Measurements from ENCODE around the gene SLC17A9. TPM values are rescaled to one million over a fixed set of nuclear protein-coding genes. Genes with fewer than 3 reads are reported as not detected.

Gene SLC17A9
- total and polyA plus RNA-seq, 2 of the 8 experiments (the other 6 are each of a cell fraction or from before 2014, with no cell fraction given), result 23.5 to 35.2 TPM

GRCh38 chr20:63017826-63018411 lies 65.4 kb downstream of the SLC17A9 start:
- no peak overlapping the region for H3K4me3 ChIP-seq (ENCODE audit: extremely low read depth in 1 of 4, insufficient read depth in 2 of 4, low read depth in 3 of 4, low read length in 4 of 4)
- no peak overlapping the region for H3K14ac ChIP-seq (ENCODE audit: insufficient read length)
- no peak overlapping the region for H4K91ac ChIP-seq (replicated peaks; ENCODE audit: insufficient read length, low read length)
- no peak overlapping the region for H3K18ac ChIP-seq (ENCODE audit: extremely low read depth, low read length)
- peaks cover 0 to 11% (median 6%) of the 10 kb centered on the region in 4 experiments; a peak in 6 of 7 replicates for H3K4me1 ChIP-seq (replicated peaks in 1 of 4; ENCODE audit: control insufficient read depth in 3 of 4, insufficient read depth in 4 of 4, low read length in 3 of 4)
- ChIA-PET CTCF (ENCODE audit: partially characterized antibody) (interaction anchor here (1.1 to 3.3 kb wide), 2 partner anchors 10 to 47 kb away, joined by 3 to 17 read pairs; partner anchors contain the start of gene BHLHE23), POLR2A (ENCODE audit: partially characterized antibody) (interaction anchor here (0.6 kb wide), 1 partner anchor 1093 kb away, joined by 3 read pairs; no protein-coding TSS in a partner anchor)
- H4K5ac ChIP-seq (ENCODE audit: insufficient read length, low read depth, low read length), result no peak overlapping the region
- peaks cover 2 to 4% of the 10 kb centered on the region in 2 experiments; a peak in 2 of 4 replicates for H3K9me3 ChIP-seq (ENCODE audit: insufficient read depth in 2 of 2, low read depth in 1 of 2, low read length in 1 of 2)
- H3K23ac ChIP-seq (ENCODE audit: insufficient read length), result no peak overlapping the region
- H2BK15ac ChIP-seq (ENCODE audit: low read length), result peak overlapping the region; percentile 72; the same call in 1 of the 2 replicates
- H2BK5ac ChIP-seq (ENCODE audit: low read depth, low read length), result no peak overlapping the region
- no peaks in the 10 kb centered on the region for H3K79me2 ChIP-seq (ENCODE audit: control insufficient read depth in 1 of 2, insufficient read depth in 2 of 2, low read length in 2 of 2)
- H2BK12ac ChIP-seq (ENCODE audit: low read depth, low read length), result 0 out of 2 replicates have a peak overlapping the region, but pooled peaks have one; percentile 39
- no peak overlapping the region for H2AFZ ChIP-seq (ENCODE audit: low read length)
- DNase-seq (ENCODE audit: low read depth in 1 of 2, low spot score in 2 of 2) (no peak), FAIRE-seq (no peak)
- H3K4ac ChIP-seq (replicated peaks; ENCODE audit: insufficient read length, low read depth, low read length), result no peak overlapping the region
- no peaks in the 10 kb centered on the region for H4K20me1 ChIP-seq (replicated peaks in 1 of 2; ENCODE audit: control insufficient read depth in 1 of 2, insufficient read depth in 2 of 2, low read length in 2 of 2)
- no peak overlapping the region for H3K4me2 ChIP-seq (ENCODE audit: insufficient read depth in 1 of 2, low read depth in 2 of 2, low read length in 2 of 2)
- no peaks in the 10 kb centered on the region for H3K79me1 ChIP-seq (ENCODE audit: low read depth, low read length)
- no peak overlapping the region for H3K9ac ChIP-seq (replicated peaks in 1 of 4; ENCODE audit: extremely low read depth in 1 of 4, low read depth in 3 of 4, low read length in 3 of 4)
- 0 out of 2 replicates have a peak overlapping the region, but pooled peaks have one; percentile 32 for H2BK20ac ChIP-seq (ENCODE audit: low read length)
- H3K56ac ChIP-seq (replicated peaks; ENCODE audit: insufficient read length, low read depth, low read length), result no peak overlapping the region
- H2BK120ac ChIP-seq (replicated peaks; ENCODE audit: low read depth, low read length), result no peak overlapping the region
- H3K27me3 ChIP-seq (replicated peaks in 1 of 4; ENCODE audit: control insufficient read depth in 3 of 4, extremely low read depth in 1 of 4, insufficient read depth in 3 of 4, low read length in 3 of 4), result peaks cover 0 to 10% (median 7%) of the 10 kb centered on the region in 4 experiments; a peak in 5 of 7 replicates
- H4K8ac ChIP-seq (ENCODE audit: extremely low read depth, insufficient read depth, low read length), result peak overlapping the region; percentile 35; the same call in 1 of the 2 replicates
- H2AK5ac ChIP-seq (ENCODE audit: low read depth, low read length), result peak overlapping the region; percentile 75; the same call in 1 of the 2 replicates
- no peaks in the 10 kb centered on the region for H3K36me3 ChIP-seq (ENCODE audit: control insufficient read depth in 2 of 4, insufficient read depth in 4 of 4, low read length in 3 of 4)
- H3K23me2 ChIP-seq (ENCODE audit: low read depth, low read length), result no peaks in the 10 kb centered on the region
- 90% methylated on average over 25 of the region's 25 CpGs; no CpG with 5 or more reads in 1 of the 2 experiments for WGBS, 2 experiments (ENCODE audit: extremely low coverage in 1 of 2, insufficient coverage in 1 of 2, insufficient read length in 1 of 2, insufficient replicate concordance in 2 of 2, low coverage in 1 of 2, low lambda C conversion rate in 2 of 2, missing lambda C conversion rate in 1 of 2)
- no peak overlapping the region for H3K27ac ChIP-seq (ENCODE audit: low read depth, low read length)
- TF ChIP-seq POU5F1 (IDR thresholded peaks at IDR 0.05; ENCODE audit: low read depth, low read length) (no peak), SUZ12 (IDR thresholded peaks at IDR 0.05; ENCODE audit: low read length) (no peak), PHF8 (conservative IDR thresholded peaks at IDR 0.05; ENCODE audit: low read depth, low read length) (no peak), SIRT6 (IDR thresholded peaks at IDR 0.05; ENCODE audit: low read length) (no peak), KDM4A (IDR thresholded peaks at IDR 0.05; ENCODE audit: low read depth, low read length, severe bottlenecking) (no peak), NRF1 (IDR thresholded peaks at IDR 0.05; ENCODE audit: low read depth, low read length) (no peak), BCL11A (IDR thresholded peaks at IDR 0.05; ENCODE audit: low read depth in 2 of 2, low read length in 2 of 2) (no peak), SP4 (IDR thresholded peaks at IDR 0.05; ENCODE audit: low read length) (no peak), YY1 (IDR thresholded peaks at IDR 0.05; ENCODE audit: low read depth, low read length) (no peak), SAP30 (IDR thresholded peaks at IDR 0.05; ENCODE audit: insufficient read depth, insufficient replicate concordance, low read length) (no peak), EP300 (IDR thresholded peaks at IDR 0.05; ENCODE audit: borderline replicate concordance in 1 of 2, low read depth in 2 of 2, low read length in 2 of 2) (no peak)
- TF ChIP-seq, protein P1, sequence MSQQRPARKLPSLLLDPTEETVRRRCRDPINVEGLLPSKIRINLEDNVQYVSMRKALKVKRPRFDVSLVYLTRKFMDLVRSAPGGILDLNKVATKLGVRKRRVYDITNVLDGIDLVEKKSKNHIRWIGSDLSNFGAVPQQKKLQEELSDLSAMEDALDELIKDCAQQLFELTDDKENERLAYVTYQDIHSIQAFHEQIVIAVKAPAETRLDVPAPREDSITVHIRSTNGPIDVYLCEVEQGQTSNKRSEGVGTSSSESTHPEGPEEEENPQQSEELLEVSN (IDR thresholded peaks at IDR 0.05), result no peak

Measured in H1 (cell line).